ENCODE results near the gene CRYGD. TPM values are rescaled to one million over a fixed set of nuclear protein-coding genes. Genes with fewer than 3 reads are reported as not detected.
"Not testable (repeated sequence)": the region's sequence is repeated elsewhere in the genome, so short reads cannot be mapped to it uniquely, and the experiment has no call there.

The CRYGD gene
- not detected for total RNA-seq

DNA sequence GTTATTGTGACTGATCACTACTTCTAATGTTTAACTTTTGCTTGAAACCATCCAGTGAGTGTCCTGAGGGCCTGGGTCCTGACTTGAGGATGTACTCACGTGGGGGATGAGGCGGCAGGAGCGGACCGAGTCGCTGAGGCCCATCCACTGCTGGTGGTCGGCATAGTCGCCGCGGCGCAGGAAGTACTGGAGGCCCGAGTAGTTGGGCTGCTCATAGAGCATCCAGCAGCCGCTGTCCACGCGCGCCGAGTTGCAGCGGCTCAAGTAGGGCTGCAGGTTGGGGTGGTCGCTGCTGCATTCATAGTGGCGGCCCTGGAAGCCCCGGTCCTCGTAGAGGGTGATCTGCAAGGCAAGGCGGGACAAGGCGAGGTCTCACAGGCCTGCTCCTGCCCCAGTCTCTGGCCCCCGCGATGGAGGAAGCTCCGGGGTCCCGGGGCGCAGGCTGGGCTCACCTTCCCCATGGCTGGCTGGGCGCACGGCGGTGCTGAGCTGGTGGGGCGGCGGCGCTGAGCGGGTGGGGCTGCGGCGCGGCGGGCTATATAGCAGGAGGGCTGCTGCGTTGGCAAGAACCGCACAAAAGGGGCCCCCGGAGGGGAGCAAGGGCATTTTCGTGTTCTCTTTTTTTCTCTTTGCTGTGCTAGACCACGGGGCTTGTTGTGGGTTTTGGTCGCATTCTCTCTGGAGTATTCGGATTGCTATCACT is at the start of gene CRYGD:
CRYGD (minus strand) TSS at position 512 of the 703 bp plus-strand sequence; CDS start at position 461, 51 bp downstream.
- H3K4me3 Mint-ChIP-seq: peak within 1 kb of the TSS; percentile 24
- H3K27ac Mint-ChIP-seq; CTCF ChIA-PET; DNase-seq; H3K36me3 Mint-ChIP-seq (ENCODE audit: low read depth); H3K4me1 Mint-ChIP-seq (ENCODE audit: low read depth); H3K9me3 Mint-ChIP-seq (ENCODE audit: insufficient read depth): not testable (repeated sequence)
- POLR2A ChIA-PET: interaction anchor here (0.7 kb wide), 1 partner anchor 347 kb away, joined by 3 read pairs; no protein-coding TSS in a partner anchor
- peak; percentile 83 for ATAC-seq
- peaks cover 31% of the 10 kb centered on the region for H3K27me3 Mint-ChIP-seq (ENCODE audit: low read depth)

GRCh38 chr2:208172125-208172524 is 47.8 kb upstream of the CRYGD start:
- Mint-ChIP-seq H3K4me1 (ENCODE audit: low read depth) (peaks cover 3% of the 10 kb centered on the region), H3K9me3 (ENCODE audit: insufficient read depth) (no peaks in the 10 kb centered on the region), H3K27me3 (ENCODE audit: low read depth) (peaks cover 16% of the 10 kb centered on the region), H3K36me3 (ENCODE audit: low read depth) (no peaks in the 10 kb centered on the region), H3K4me3 (no peak overlapping the region), H3K27ac (no peak overlapping the region)
- no peak for DNase-seq
- ATAC-seq: no peak
- ChIA-PET CTCF (no interaction called here), POLR2A (no interaction called here)

- DNase-seq: no peak
- Mint-ChIP-seq H3K4me3 (no peak overlapping the region), H3K27ac (no peak overlapping the region), H3K27me3 (ENCODE audit: low read depth) (peaks cover 21% of the 10 kb centered on the region), H3K36me3 (ENCODE audit: low read depth) (no peaks in the 10 kb centered on the region), H3K4me1 (ENCODE audit: low read depth) (no peaks in the 10 kb centered on the region), H3K9me3 (ENCODE audit: insufficient read depth) (no peaks in the 10 kb centered on the region)
- ATAC-seq: no peak
- CTCF ChIA-PET: interaction anchor here (1.4 kb wide), 1 partner anchor 10 kb away, joined by 5 read pairs; no protein-coding TSS in a partner anchor
- POLR2A ChIA-PET: no interaction called here
Observed at GRCh38 chr2:208164951-208165755, 40.8 kb upstream of the CRYGD start.

DNA sequence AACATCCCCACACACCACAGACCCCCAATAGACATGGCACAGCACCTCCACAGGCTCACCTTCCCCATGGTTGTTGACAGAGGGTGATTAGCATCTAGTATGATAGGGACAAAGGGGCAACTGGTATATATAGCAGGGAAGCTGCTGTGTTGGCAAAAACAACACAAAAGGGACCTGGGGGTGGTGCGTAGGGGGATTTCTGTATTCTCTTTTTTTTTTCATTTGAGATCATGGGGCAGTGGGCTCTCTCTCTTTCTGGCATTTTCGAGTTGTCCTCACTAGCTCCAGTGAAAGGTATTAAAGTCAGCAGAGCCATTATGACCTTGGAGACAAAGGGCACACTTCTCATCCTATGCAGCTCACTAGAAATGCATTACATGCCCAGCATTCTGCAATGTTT is 39.2 kb upstream of the CRYGD start, which contains the start of gene CRYGA:
CRYGA (minus strand) TSS at position 101 of the 400 bp plus-strand sequence; CDS start at position 68, 33 bp downstream.
- Mint-ChIP-seq H3K9me3 (ENCODE audit: insufficient read depth) (no peaks in the 10 kb centered on the region), H3K4me3 (no peak within 1 kb of the TSS), H3K27ac (no peak within 1 kb of the TSS), H3K4me1 (ENCODE audit: low read depth) (no peaks in the 10 kb centered on the region), H3K36me3 (ENCODE audit: low read depth) (no peaks in the 10 kb centered on the region), H3K27me3 (ENCODE audit: low read depth) (peaks cover 18% of the 10 kb centered on the region)
- POLR2A ChIA-PET: no interaction called here
- CTCF ChIA-PET: no interaction called here
- DNase-seq: no peak
- no peak for ATAC-seq

- no peaks in the 10 kb centered on the region for H3K4me1 Mint-ChIP-seq (ENCODE audit: low read depth)
- ChIA-PET POLR2A (no interaction called here), CTCF (interaction anchor here (3.0 kb wide), 1 partner anchor 19 kb away, joined by 17 read pairs; no protein-coding TSS in a partner anchor)
- H3K4me3 Mint-ChIP-seq: no peak overlapping the region
- ATAC-seq (no peak), DNase-seq (no peak)
- H3K27me3 Mint-ChIP-seq (ENCODE audit: low read depth): peaks cover 14% of the 10 kb centered on the region
- H3K9me3 Mint-ChIP-seq (ENCODE audit: insufficient read depth): no peaks in the 10 kb centered on the region
- no peaks in the 10 kb centered on the region for H3K36me3 Mint-ChIP-seq (ENCODE audit: low read depth)
- H3K27ac Mint-ChIP-seq: no peak overlapping the region
Observed at GRCh38 chr2:208156439-208156838, 32.1 kb upstream of the CRYGD start.

DNA sequence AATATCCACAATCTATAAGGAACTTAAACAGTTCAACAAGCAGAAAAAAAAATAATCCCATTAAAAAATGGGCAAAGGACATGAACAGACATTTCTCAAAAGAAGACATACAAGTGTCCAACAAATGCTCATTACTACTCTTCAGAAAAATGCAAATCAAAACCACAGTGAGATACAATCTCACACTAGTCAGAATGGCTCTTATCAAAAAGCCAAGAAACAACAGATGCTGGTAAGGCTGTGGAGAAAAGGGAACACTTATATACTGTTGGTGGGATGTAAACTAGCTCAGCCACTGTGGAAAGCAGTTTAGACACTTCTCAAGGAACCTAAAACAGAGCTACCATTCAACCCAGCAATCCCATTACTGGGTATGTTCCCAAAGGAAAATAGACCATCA is 28.8 kb upstream of the CRYGD start:
- POLR2A ChIA-PET: no interaction called here
- CTCF ChIA-PET: interaction anchor here (1.7 kb wide), 1 partner anchor 22 kb away, joined by 4 read pairs; no protein-coding TSS in a partner anchor
- ATAC-seq (no peak), DNase-seq (no peak)
- no peaks in the 10 kb centered on the region for H3K4me1 Mint-ChIP-seq (ENCODE audit: low read depth)
- H3K36me3 Mint-ChIP-seq (ENCODE audit: low read depth): no peaks in the 10 kb centered on the region
- H3K9me3 Mint-ChIP-seq (ENCODE audit: insufficient read depth): no peaks in the 10 kb centered on the region
- no peak overlapping the region for H3K4me3 Mint-ChIP-seq
- H3K27ac Mint-ChIP-seq: no peak overlapping the region
- peaks cover 17% of the 10 kb centered on the region for H3K27me3 Mint-ChIP-seq (ENCODE audit: low read depth)

DNA sequence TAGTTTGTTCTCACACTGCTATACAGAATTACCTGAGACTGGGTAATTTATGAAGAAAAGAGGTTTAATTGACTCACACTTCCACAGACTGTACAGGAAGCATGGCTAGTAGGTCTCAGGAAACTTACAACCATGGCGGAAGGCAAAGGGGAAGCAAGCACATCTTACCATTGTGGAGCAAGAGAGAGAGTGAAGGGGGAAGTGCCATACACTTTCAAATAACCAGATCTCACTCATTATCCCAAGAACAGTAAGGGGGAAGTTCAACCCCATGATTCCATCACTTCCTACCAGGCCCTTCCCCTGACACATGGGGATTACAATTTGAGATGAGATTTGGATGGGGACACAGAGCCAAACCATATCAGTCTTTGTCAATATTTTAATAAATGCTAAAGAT is 26.6 kb upstream of the CRYGD start:
- Mint-ChIP-seq H3K4me1 (ENCODE audit: low read depth) (no peaks in the 10 kb centered on the region), H3K27me3 (ENCODE audit: low read depth) (peaks cover 13% of the 10 kb centered on the region), H3K36me3 (ENCODE audit: low read depth) (no peaks in the 10 kb centered on the region), H3K27ac (no peak overlapping the region), H3K9me3 (ENCODE audit: insufficient read depth) (no peaks in the 10 kb centered on the region), H3K4me3 (no peak overlapping the region)
- DNase-seq (no peak), ATAC-seq (no peak)
- ChIA-PET POLR2A (no interaction called here), CTCF (no interaction called here)

GRCh38 chr2:208150094-208150493 is 25.8 kb upstream of the CRYGD start:
- ChIA-PET POLR2A (no interaction called here), CTCF (interaction anchor here (1.1 to 1.4 kb wide), 2 partner anchors 10 to 25 kb away, joined by 3 read pairs; no protein-coding TSS in a partner anchor)
- Mint-ChIP-seq H3K27ac (no peak overlapping the region), H3K9me3 (ENCODE audit: insufficient read depth) (no peaks in the 10 kb centered on the region), H3K27me3 (ENCODE audit: low read depth) (peaks cover 13% of the 10 kb centered on the region), H3K4me1 (ENCODE audit: low read depth) (no peaks in the 10 kb centered on the region), H3K4me3 (no peak overlapping the region), H3K36me3 (ENCODE audit: low read depth) (no peaks in the 10 kb centered on the region)
- ATAC-seq (no peak), DNase-seq (no peak)

- no peak overlapping the region for H3K4me3 Mint-ChIP-seq
- ChIA-PET POLR2A (no interaction called here), CTCF (interaction anchor here (0.6 to 1.4 kb wide), 3 partner anchors 8 to 27 kb away, joined by 3 read pairs; no protein-coding TSS in a partner anchor)
- H3K9me3 Mint-ChIP-seq (ENCODE audit: insufficient read depth): no peaks in the 10 kb centered on the region
- H3K4me1 Mint-ChIP-seq (ENCODE audit: low read depth): no peaks in the 10 kb centered on the region
- no peak for DNase-seq
- no peak overlapping the region for H3K27ac Mint-ChIP-seq
- H3K36me3 Mint-ChIP-seq (ENCODE audit: low read depth): no peaks in the 10 kb centered on the region
- no peak for ATAC-seq
- peaks cover 13% of the 10 kb centered on the region for H3K27me3 Mint-ChIP-seq (ENCODE audit: low read depth)
Observed at GRCh38 chr2:208148803-208149202, 24.5 kb upstream of the CRYGD start.

- POLR2A ChIA-PET: no interaction called here
- Mint-ChIP-seq H3K36me3 (ENCODE audit: low read depth) (no peaks in the 10 kb centered on the region), H3K27ac (no peak overlapping the region), H3K4me3 (no peak overlapping the region), H3K4me1 (ENCODE audit: low read depth) (no peaks in the 10 kb centered on the region), H3K27me3 (ENCODE audit: low read depth) (peaks cover 11% of the 10 kb centered on the region), H3K9me3 (ENCODE audit: insufficient read depth) (no peaks in the 10 kb centered on the region)
- CTCF ChIA-PET: no interaction called here
- DNase-seq (no peak), ATAC-seq (no peak)
Observed at GRCh38 chr2:208147759-208148158, 23.4 kb upstream of the CRYGD start.

DNA sequence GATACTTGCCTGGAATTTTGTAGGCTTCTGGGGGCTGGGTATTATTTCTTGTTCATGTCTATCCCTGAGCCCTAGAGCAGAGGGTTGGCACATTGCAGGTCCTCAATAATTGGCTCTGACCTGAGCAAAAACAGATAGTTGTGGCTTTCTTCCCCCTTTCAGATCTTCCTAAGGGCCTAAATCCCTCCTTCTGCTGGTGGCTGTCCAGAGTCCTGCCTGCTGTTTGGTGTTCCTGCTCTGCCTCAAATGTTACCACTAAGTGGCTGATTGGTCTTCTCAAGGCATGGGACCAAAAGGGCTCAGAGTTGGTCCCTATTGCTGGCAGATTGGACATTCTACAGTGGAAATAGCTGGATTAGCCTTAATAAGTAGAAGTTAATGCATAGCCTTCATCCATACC is 22.7 kb upstream of the CRYGD start:
- DNase-seq (no peak), ATAC-seq (no peak)
- ChIA-PET POLR2A (no interaction called here), CTCF (no interaction called here)
- H3K27me3 Mint-ChIP-seq (ENCODE audit: low read depth): peaks cover 6% of the 10 kb centered on the region
- no peak overlapping the region for H3K4me3 Mint-ChIP-seq
- H3K4me1 Mint-ChIP-seq (ENCODE audit: low read depth): no peaks in the 10 kb centered on the region
- no peaks in the 10 kb centered on the region for H3K9me3 Mint-ChIP-seq (ENCODE audit: insufficient read depth)
- no peak overlapping the region for H3K27ac Mint-ChIP-seq
- no peaks in the 10 kb centered on the region for H3K36me3 Mint-ChIP-seq (ENCODE audit: low read depth)

GRCh38 chr2:208146006-208146405 is 21.7 kb upstream of the CRYGD start, which contains the start of gene CRYGB:
TSS of gene CRYGB (minus strand) at chr2:208146158. CDS start at chr2:208146120, 38 bp downstream.
- no peak for ATAC-seq
- Mint-ChIP-seq H3K36me3 (ENCODE audit: low read depth) (no peaks in the 10 kb centered on the region), H3K27me3 (ENCODE audit: low read depth) (peaks cover 3% of the 10 kb centered on the region), H3K9me3 (ENCODE audit: insufficient read depth) (no peaks in the 10 kb centered on the region), H3K4me3 (no peak within 1 kb of the TSS), H3K4me1 (ENCODE audit: low read depth) (no peaks in the 10 kb centered on the region), H3K27ac (no peak within 1 kb of the TSS)
- DNase-seq: no peak
- POLR2A ChIA-PET: no interaction called here
- CTCF ChIA-PET: no interaction called here

Data from activated CD8-positive, alpha-beta T cell treated with anti-CD3 and anti-CD28 coated beads, Interleukin-2, amount 10 ng/mL, durations not matched to agents 7 days and 5 days (primary cell).